ENCODE data around the gene TMEM45A. TPM values are rescaled to one million over a fixed set of nuclear protein-coding genes. Genes with fewer than 3 reads are reported as not detected.

The TMEM45A gene
- total and polyA plus RNA-seq, 2 donors: 30.3 to 78.8 TPM

DNA sequence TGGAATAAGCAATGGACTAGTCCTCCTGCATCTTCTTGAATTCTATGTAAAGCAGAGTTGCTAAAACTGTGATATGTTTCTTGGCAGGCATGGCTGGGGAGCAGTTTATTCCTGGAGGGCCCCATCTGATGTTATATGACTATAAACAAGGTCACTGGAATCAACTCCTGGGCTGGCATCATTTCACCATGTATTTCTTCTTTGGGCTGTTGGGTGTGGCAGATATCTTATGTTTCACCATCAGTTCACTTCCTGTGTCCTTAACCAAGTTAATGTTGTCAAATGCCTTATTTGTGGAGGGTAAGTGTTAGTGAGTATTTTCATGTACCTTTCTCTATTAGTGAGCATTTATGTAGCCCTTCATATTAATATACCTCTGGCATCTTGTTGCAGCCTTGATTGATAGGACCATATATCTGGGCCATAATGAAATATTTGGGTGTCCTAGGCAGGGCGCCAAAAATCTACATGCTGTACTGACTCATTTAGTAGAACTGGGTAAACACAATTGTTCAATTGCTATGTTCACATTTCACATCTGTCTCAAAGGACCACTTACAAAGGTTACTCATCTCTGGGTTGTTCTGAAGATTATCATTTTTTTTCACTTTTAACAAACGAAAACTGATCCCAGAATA is 64.4 kb downstream of the TMEM45A start:
- Histone ChIP-seq H3K27ac (ENCODE audit: low read depth) (no peak overlapping the region), H3K4me3 (ENCODE audit: low read depth, low read length) (no peak overlapping the region), H3K36me3 (ENCODE audit: insufficient read depth) (no peaks in the 10 kb centered on the region), H3K4me1 (ENCODE audit: insufficient read depth) (no peaks in the 10 kb centered on the region)
- 77% methylated on average over 2 of the region's 2 CpGs for WGBS
- no peak for DNase-seq (ENCODE audit: extremely low spot score)

DNA sequence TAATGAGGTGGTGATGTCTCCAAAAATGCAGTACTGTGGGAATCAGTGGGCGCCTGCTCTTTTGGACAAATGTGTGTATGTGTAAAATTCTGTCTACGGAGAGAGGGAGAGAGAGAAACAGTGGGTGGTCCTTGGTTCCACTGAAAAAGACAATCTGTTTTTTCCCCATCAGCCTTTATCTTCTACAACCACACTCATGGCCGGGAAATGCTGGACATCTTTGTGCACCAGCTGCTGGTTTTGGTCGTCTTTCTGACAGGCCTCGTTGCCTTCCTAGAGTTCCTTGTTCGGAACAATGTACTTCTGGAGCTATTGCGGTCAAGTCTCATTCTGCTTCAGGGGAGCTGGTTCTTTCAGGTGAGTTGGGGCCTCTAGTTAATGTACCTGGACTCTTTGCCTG is 65.8 kb downstream of the TMEM45A start:
- no peak overlapping the region for H3K4me3 ChIP-seq (ENCODE audit: low read depth, low read length)
- no peaks in the 10 kb centered on the region for H3K36me3 ChIP-seq (ENCODE audit: insufficient read depth)
- no peaks in the 10 kb centered on the region for H3K4me1 ChIP-seq (ENCODE audit: insufficient read depth)
- no peak overlapping the region for H3K27ac ChIP-seq (ENCODE audit: low read depth)
- DNase-seq (ENCODE audit: extremely low spot score): no peak
- WGBS: 73% methylated on average over 7 of the region's 7 CpGs

DNA sequence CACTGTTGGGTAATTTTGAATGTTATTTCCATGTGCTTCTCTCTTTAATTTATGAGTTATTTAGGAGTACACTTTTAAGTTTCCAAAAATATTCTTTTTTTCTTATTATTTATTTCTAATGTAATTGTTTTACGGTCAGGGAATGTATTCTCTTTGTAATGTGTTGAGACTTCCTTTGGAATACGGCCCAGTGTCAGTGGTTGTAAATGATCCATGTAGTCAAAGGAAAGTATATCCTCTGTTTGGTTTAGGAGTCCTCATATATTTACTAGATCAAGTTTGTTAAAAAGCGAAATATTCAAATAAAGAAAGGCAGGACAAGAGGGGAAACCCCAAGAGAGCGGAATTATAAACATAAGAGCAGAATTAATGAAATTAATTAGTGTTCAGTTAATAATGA is 68.0 kb downstream of the TMEM45A start:
- Histone ChIP-seq H3K36me3 (ENCODE audit: insufficient read depth) (no peaks in the 10 kb centered on the region), H3K4me1 (ENCODE audit: insufficient read depth) (no peaks in the 10 kb centered on the region), H3K4me3 (ENCODE audit: low read depth, low read length) (no peak overlapping the region), H3K27ac (ENCODE audit: low read depth) (no peak overlapping the region)
- WGBS: 72% methylated on average over 4 of the region's 4 CpGs
- no peak for DNase-seq (ENCODE audit: extremely low spot score)

DNA sequence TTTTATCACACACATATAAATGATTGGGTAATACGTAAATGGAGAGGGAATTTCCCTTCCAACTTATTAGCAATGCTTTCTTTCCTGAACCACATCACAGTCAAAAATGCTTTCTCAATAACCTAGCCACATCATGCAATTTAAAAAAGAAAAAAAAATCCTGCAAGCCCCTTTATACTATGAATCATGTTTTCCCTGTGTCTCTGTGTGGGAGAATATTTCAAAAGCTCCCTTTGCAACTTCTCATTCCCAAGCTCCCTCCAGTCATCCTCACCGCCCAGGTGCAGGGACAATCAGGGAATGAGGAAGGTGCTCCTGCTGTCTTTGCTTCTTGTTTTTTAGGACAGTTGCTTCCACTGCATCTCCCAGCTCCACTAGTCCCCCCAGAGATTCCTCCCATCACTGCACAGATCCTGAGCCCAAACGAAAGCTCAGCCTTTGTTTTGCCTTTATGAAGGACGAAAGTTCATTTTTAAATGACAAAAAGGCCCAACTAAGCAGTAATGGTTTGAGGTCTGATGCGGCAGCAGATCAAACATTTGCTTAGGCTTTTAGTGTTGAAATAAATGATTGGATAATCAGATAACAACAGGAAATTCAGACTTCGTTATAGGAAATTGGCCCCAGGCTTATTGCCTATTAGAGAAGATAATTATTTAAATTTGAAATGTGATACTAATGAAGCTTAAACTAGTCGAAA is 69.2 kb downstream of the TMEM45A start:
- peak overlapping the region; percentile 14 for H3K27ac ChIP-seq (ENCODE audit: low read depth)
- DNase-seq (ENCODE audit: extremely low spot score): no peak
- H3K4me3 ChIP-seq (ENCODE audit: low read depth, low read length): no peak overlapping the region
- no peaks in the 10 kb centered on the region for H3K36me3 ChIP-seq (ENCODE audit: insufficient read depth)
- 70% methylated on average over 7 of the region's 7 CpGs for WGBS
- no peaks in the 10 kb centered on the region for H3K4me1 ChIP-seq (ENCODE audit: insufficient read depth)

DNA sequence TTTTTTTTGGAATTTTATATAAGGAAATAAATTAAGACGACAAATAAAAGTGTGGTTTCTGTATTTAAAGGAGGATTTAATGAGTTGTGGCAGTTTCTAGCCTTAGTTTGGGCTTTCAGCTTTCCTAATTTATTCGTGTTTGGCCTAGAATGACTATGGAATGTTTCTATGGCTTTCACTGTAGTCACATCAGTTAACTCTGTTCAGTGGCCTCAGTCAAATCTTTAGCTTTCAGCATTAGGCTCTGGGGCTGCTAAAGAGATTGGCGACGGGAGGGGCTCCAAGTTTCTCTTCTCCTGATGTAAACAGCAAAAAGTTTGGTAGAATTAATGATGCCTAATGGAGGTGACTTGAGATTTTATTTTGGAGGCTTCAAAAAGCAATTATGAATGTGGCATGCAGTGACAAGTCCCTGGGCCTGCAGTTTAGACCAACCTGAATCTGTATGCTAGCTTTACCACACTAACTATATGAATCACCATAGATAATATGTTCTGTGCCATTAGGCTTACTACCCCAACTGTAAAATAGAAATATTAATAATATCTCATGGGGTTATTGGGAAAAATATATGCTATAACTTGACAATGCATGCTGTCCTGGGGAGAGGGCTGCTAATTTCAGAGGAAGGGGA is 69.9 kb downstream of the TMEM45A start:
- WGBS: 83% methylated on average over 4 of the region's 4 CpGs
- no peak for DNase-seq (ENCODE audit: extremely low spot score)
- Histone ChIP-seq H3K4me1 (ENCODE audit: insufficient read depth) (no peaks in the 10 kb centered on the region), H3K36me3 (ENCODE audit: insufficient read depth) (no peaks in the 10 kb centered on the region), H3K27ac (ENCODE audit: low read depth) (peak overlapping the region; percentile 23), H3K4me3 (ENCODE audit: low read depth, low read length) (no peak overlapping the region)

DNA sequence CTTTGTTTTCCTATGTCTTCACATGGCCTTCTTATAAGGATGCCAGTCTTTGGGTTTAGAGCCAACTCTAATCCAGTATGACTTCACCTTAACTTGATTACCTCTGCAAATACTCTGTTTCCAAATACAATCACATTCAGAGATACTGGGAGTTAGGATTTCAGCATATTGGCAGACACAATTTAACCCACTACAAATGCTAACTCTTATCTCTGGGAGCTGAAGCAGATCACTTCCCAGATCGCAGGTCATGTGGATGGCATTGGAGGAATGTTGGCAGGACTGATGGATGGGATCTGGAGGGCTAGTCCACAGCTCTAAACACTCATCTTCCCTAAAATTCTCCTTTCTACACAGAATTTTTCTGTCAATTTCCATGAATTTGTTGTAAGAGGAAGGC is 70.8 kb downstream of the TMEM45A start:
- H3K4me1 ChIP-seq (ENCODE audit: insufficient read depth): no peaks in the 10 kb centered on the region
- WGBS: 41% methylated on average over 1 of the region's 1 CpG
- no peak overlapping the region for H3K4me3 ChIP-seq (ENCODE audit: low read depth, low read length)
- H3K36me3 ChIP-seq (ENCODE audit: insufficient read depth): no peaks in the 10 kb centered on the region
- H3K27ac ChIP-seq (ENCODE audit: low read depth): no peak overlapping the region
- no peak for DNase-seq (ENCODE audit: extremely low spot score)

DNA sequence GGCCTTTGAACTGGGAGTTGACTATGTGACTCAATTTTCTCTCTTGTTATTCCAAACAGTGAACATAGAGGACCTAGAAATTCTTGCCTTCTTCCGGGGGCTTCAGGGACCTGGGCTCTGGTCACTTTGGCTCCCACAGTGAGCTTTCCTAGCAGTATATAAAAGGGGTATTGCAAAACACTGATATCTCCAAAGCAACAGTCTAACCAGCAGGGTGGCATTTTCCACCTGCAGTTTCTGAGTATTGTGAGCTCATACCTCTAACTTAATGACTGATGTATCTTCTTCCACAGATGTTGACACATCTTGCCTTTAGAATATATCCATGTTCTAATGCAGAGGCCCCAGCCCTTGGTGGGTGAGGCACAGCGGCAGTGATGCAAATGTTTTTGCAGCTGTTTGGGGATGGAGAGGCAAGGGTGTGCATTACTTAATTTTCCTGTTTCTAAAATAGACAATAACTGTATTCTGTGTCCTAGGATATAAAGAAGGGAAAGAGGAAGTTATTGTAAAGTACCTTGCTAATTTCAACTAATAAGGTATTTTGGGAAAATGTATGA is 71.3 kb downstream of the TMEM45A start:
- Histone ChIP-seq H3K4me1 (ENCODE audit: insufficient read depth) (no peaks in the 10 kb centered on the region), H3K27ac (ENCODE audit: low read depth) (no peak overlapping the region), H3K36me3 (ENCODE audit: insufficient read depth) (no peaks in the 10 kb centered on the region), H3K4me3 (ENCODE audit: low read depth, low read length) (no peak overlapping the region)
- WGBS: 91% methylated on average over 2 of the region's 2 CpGs
- no peak for DNase-seq (ENCODE audit: extremely low spot score)

DNA sequence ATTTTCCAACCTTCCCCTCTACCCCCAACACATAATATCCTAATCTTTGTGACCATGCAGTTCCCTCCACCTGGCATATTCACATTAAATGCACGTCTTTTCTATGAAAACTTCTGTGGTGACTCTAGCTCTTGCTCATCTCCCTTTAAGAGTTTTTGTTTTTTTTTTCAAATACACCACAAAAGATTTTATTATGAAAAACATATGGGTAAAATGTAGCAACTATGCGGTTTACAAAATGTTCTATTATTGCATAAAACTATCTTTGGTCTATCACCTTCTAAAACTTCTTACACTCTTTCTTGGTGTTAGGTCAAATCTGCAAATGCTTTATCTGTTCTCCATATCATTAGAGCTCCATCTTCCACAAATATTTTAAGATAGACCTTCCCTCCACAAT is 78.4 kb downstream of the TMEM45A start:
- H3K27ac ChIP-seq (ENCODE audit: low read depth): no peak overlapping the region
- WGBS: 96% methylated on average over 2 of the region's 2 CpGs
- DNase-seq (ENCODE audit: extremely low spot score): no peak
- H3K36me3 ChIP-seq (ENCODE audit: insufficient read depth): no peaks in the 10 kb centered on the region
- no peak overlapping the region for H3K4me3 ChIP-seq (ENCODE audit: low read depth, low read length)
- H3K4me1 ChIP-seq (ENCODE audit: insufficient read depth): no peaks in the 10 kb centered on the region

DNA sequence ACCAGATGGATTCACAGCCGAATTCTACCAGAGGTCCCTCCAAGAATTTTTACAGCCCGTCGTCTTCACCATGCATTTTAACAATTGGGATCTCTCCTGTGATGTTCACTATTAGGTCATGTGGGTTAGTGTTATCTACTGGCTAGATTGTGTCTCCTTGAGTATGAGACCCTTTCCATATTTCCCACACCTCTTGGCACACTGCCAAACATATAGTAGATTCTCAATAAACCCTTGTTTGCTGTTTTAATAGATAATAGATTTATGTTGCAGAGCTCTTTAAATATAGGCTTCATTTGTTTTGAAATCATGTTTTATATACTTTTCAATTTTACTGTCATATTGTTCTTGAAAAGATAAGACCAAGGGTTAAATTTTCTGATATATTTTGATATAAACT is 82.1 kb downstream of the TMEM45A start:
- H3K36me3 ChIP-seq (ENCODE audit: insufficient read depth): peaks cover 2% of the 10 kb centered on the region
- H3K4me1 ChIP-seq (ENCODE audit: insufficient read depth): no peaks in the 10 kb centered on the region
- 96% methylated on average over 3 of the region's 3 CpGs for WGBS
- no peak overlapping the region for H3K27ac ChIP-seq (ENCODE audit: low read depth)
- no peak overlapping the region for H3K4me3 ChIP-seq (ENCODE audit: low read depth, low read length)
- no peak for DNase-seq (ENCODE audit: extremely low spot score)

DNA sequence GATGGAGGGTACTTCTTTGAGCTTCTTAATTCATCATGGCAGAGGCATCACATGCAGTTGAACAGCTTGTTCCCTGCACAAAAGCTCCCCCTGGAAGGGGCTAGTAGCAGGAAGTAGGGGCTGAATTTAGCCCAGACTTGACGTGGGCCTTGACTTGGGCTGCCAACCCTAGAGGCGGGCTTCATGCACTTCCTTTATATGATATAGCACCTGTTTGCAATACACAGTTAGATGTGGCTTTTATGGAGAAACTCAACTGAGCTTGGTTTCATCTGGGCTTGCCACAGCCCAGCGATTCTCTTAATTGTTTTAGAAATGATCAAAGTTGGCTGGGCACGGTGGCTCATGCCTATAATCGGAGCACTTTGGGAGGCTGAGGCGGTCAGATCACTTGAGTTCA is 83.3 kb downstream of the TMEM45A start:
- no peak overlapping the region for H3K27ac ChIP-seq (ENCODE audit: low read depth)
- no peak for DNase-seq (ENCODE audit: extremely low spot score)
- H3K4me1 ChIP-seq (ENCODE audit: insufficient read depth): no peaks in the 10 kb centered on the region
- no peak overlapping the region for H3K4me3 ChIP-seq (ENCODE audit: low read depth, low read length)
- 96% methylated on average over 6 of the region's 6 CpGs for WGBS
- H3K36me3 ChIP-seq (ENCODE audit: insufficient read depth): peaks cover 2% of the 10 kb centered on the region

DNA sequence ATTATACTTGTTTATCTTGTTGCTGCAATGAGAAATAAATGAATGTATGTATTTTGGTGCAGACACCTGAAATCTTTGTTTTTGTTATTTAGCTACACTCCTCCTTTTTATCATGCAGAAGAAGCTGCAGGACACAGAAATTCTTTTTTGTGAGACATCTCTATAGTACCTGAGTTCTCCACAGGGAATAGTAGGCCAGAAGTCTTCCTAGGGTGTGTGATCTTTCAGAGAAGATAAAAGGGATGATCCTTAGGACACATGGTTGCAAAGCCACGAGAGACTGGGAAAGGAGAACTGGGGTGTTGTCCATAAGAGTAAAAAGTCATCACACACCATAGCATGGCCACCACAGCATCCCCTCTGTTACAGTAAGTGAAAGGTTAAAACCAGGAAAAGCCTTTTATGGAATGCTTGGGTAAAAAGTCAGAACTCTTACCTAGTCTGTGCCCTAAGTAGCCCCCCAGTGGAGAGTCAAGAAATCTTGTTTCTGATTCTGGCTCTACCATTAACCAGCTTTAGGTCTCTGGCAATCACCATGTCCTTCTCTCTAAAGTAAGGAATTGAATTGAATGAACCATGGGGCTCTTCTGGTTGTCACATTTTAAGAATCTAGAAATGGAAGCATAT is 85.1 kb downstream of the TMEM45A start:
- H3K27ac ChIP-seq (ENCODE audit: low read depth): no peak overlapping the region
- DNase-seq (ENCODE audit: extremely low spot score): no peak
- H3K4me1 ChIP-seq (ENCODE audit: insufficient read depth): no peaks in the 10 kb centered on the region
- no peak overlapping the region for H3K4me3 ChIP-seq (ENCODE audit: low read depth, low read length)
- 63% methylated on average over 1 of the region's 1 CpG for WGBS
- H3K36me3 ChIP-seq (ENCODE audit: insufficient read depth): peaks cover 2% of the 10 kb centered on the region

DNA sequence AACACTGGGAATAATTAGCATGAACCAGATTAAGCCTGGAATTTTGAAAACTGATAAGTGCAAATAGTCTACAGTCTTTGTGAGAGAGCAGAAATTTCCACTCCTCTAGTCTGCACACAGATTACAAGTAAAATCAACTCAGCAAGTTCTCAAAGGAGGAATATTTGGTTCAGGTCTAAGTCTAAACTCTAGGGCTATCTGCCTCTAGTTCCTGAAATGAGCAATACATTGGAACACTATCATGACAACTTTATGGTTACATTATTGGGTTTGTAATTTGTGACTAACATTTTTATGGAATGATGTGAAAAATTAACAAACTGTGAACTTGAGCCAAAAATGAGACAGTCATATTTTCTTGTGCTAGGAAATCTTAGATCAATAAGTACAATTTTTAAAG is 86.2 kb downstream of the TMEM45A start:
- Histone ChIP-seq H3K27ac (ENCODE audit: low read depth) (no peak overlapping the region), H3K36me3 (ENCODE audit: insufficient read depth) (peaks cover 2% of the 10 kb centered on the region), H3K4me1 (ENCODE audit: insufficient read depth) (no peaks in the 10 kb centered on the region), H3K4me3 (ENCODE audit: low read depth, low read length) (no peak overlapping the region)
- no peak for DNase-seq (ENCODE audit: extremely low spot score)

DNA sequence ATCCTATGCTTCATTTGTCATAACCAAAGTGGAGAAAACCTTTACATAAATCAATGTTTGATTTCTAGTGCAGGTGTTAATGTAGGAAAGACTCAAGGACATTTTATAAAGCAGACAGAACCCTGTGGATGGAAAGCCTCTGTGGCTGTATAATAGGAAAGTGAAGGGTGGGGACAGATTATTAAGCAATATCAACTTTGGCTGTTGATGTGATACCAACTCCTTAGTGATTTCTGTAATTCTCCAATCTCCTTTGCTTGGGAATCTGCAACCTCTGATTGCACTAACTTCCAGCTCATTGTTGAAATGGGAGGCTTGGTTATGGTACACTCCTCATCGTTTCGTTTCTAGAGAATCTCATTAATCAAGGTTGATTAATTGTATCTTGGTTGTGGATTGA is 87.7 kb downstream of the TMEM45A start:
- no peak overlapping the region for H3K27ac ChIP-seq (ENCODE audit: low read depth)
- DNase-seq (ENCODE audit: extremely low spot score): no peak
- peaks cover 2% of the 10 kb centered on the region for H3K36me3 ChIP-seq (ENCODE audit: insufficient read depth)
- no peaks in the 10 kb centered on the region for H3K4me1 ChIP-seq (ENCODE audit: insufficient read depth)
- no peak overlapping the region for H3K4me3 ChIP-seq (ENCODE audit: low read depth, low read length)
- 60% methylated on average over 2 of the region's 2 CpGs for WGBS

DNA sequence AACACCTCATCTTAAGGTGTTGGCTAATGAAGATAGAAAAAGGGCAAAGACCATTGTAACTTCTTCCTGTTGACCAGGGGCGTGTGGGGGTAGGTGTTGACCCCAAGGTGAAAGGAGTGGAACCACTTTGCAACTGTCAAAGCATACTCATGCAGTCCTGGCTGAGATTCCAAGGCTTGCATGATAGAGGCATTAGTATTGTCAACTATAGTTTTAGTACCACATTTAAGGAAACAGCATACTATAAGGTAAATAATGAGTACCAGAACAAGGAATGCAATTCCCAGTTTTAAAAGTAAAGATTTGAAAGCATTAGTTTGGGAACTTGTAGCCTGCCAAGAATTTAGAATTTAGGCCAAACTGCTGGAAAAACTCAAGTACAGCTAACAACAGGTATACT is 89.2 kb downstream of the TMEM45A start:
- 94% methylated on average over 1 of the region's 1 CpG for WGBS
- H3K4me3 ChIP-seq (ENCODE audit: low read depth, low read length): no peak overlapping the region
- no peak for DNase-seq (ENCODE audit: extremely low spot score)
- no peak overlapping the region for H3K27ac ChIP-seq (ENCODE audit: low read depth)
- H3K4me1 ChIP-seq (ENCODE audit: insufficient read depth): no peaks in the 10 kb centered on the region
- peaks cover 2% of the 10 kb centered on the region for H3K36me3 ChIP-seq (ENCODE audit: insufficient read depth)

Measured in urinary bladder (tissue), 4 donors.